K562 (cell line): ENCODE results near the gene CPS1. TPM values are rescaled to one million over a fixed set of nuclear protein-coding genes. Genes with fewer than 3 reads are reported as not detected.

Experiments used
- ATF3 ChIP-seq, 2 experiments: fragments of 450-650 bp in 1 of 2; sonication (generic) in 1 of 2; formaldehyde crosslinking in 1 of 2; IDR thresholded peaks in 1 of 2; conservative IDR thresholded peaks in 1 of 2; 2 replicates each; pipeline versions ENCODE4 v1.6.1 to v1.8.1; 2016 to 2023; ENCODE audit warnings: mild to moderate bottlenecking in 2 of 2, moderate library complexity in 2 of 2, inconsistent platforms in 1 of 2, missing genetic modification reagents in 1 of 2
- POLR2H ChIP-seq: IDR thresholded peaks from 2 replicates; pipeline ENCODE4 v1.6.1; 2016; ENCODE audit warnings: missing genetic modification characterization, low read depth, mild to moderate bottlenecking, control low read depth, missing compliant biosample characterization, moderate library complexity
- TAL1 ChIP-seq: fragments of 450-650 bp; IDR thresholded peaks from 2 replicates; pipeline ENCODE4 v1.6.1; 2016; ENCODE audit warnings: mild to moderate bottlenecking
- TRIM24 ChIP-seq, 2 experiments: fragments of 450-650 bp; IDR thresholded peaks; 2 replicates each; pipeline ENCODE4 v1.6.1; 2016
- polyA plus RNA-seq, 8 experiments: library from polyadenylated mRNA; depleted of rRNA in 4 of 8; stranded (reverse) in 5 of 8; unstranded in 3 of 8; fragments of >200 nt; fragmentation: Nextera tagmentation in 2 of 8; fragmentation: Illumina TruSeq in 1 of 8; extraction: Ambion mirVana in 2 of 8; extraction: Trizol in 1 of 8; gene quantifications; 2 replicates each; pipeline versions ENCODE4 v1.2.1 to v1.2.3, GENCODE V29; 2011 to 2014; ENCODE audit warnings: inconsistent platforms in 1 of 8, missing spikeins in 1 of 8
- total RNA-seq, 7 experiments: library from RNA; depleted of rRNA in 6 of 7; stranded (reverse); fragments of >200 nt in 6 of 7; fragmentation: Illumina TruSeq in 2 of 7; extraction: Trizol in 2 of 7; gene quantifications; 2 replicates each; pipeline versions ENCODE4 v1.2.1 to v1.2.3, GENCODE V29; 2011 to 2021; ENCODE audit warnings: low replicate concordance in 1 of 7
- TF ChIP-seq, protein P1 (sequence below), 2 experiments: fragments of 450-650 bp in 1 of 2; sonication (generic) in 1 of 2; formaldehyde crosslinking in 1 of 2; IDR thresholded peaks; 2 replicates each; pipeline versions ENCODE4 v1.7.1 to v1.9.0; 2016 to 2022; ENCODE audit warnings: inconsistent platforms in 1 of 2, mild to moderate bottlenecking in 1 of 2, missing genetic modification reagents in 1 of 2

CPS1 gene
- total and polyA plus RNA-seq, 9 of the 15 experiments (the other 6 are each of a cell fraction or from before 2014, with no cell fraction given) = 2.4 to 13.5 (median 6.0) TPM

- TF ChIP-seq, protein P1, sequence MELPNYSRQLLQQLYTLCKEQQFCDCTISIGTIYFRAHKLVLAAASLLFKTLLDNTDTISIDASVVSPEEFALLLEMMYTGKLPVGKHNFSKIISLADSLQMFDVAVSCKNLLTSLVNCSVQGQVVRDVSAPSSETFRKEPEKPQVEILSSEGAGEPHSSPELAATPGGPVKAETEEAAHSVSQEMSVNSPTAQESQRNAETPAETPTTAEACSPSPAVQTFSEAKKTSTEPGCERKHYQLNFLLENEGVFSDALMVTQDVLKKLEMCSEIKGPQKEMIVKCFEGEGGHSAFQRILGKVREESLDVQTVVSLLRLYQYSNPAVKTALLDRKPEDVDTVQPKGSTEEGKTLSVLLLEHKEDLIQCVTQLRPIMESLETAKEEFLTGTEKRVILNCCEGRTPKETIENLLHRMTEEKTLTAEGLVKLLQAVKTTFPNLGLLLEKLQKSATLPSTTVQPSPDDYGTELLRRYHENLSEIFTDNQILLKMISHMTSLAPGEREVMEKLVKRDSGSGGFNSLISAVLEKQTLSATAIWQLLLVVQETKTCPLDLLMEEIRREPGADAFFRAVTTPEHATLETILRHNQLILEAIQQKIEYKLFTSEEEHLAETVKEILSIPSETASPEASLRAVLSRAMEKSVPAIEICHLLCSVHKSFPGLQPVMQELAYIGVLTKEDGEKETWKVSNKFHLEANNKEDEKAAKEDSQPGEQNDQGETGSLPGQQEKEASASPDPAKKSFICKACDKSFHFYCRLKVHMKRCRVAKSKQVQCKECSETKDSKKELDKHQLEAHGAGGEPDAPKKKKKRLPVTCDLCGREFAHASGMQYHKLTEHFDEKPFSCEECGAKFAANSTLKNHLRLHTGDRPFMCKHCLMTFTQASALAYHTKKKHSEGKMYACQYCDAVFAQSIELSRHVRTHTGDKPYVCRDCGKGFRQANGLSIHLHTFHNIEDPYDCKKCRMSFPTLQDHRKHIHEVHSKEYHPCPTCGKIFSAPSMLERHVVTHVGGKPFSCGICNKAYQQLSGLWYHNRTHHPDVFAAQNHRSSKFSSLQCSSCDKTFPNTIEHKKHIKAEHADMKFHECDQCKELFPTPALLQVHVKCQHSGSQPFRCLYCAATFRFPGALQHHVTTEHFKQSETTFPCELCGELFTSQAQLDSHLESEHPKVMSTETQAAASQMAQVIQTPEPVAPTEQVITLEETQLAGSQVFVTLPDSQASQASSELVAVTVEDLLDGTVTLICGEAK (IDR thresholded peaks at IDR 0.05) = 0 out of 2 replicates have a peak, but pooled peaks have one; percentile 38
- TF ChIP-seq, protein P1 (CRISPR knock-in tag; IDR thresholded peaks at IDR 0.05) = no peak
- 0 out of 2 replicates have a peak, but pooled peaks have one; percentile 25 for TF ChIP-seq POLR2H (tag)
- TF ChIP-seq TAL1 = peak; percentile 50
- peak; percentile 81 for TF ChIP-seq ATF3 (IDR thresholded peaks at IDR 0.05)
- TF ChIP-seq ATF3 (CRISPR knock-in tag; conservative IDR thresholded peaks at IDR 0.05) = no peak
- TF ChIP-seq TRIM24 (IDR thresholded peaks at IDR 0.05) = peak; percentile 77 to 89; a peak in 2 of 4 replicates
Observed at GRCh38 chr2:210635257-210635656, 78.9 kb downstream of the CPS1 start (continued).
